Activated CD8-positive, alpha-beta memory T cell treated with anti-CD3 and anti-CD28 coated beads, Interleukin-2, amount 50 U/mL, for 48 hours (primary cell): ENCODE measurements around the gene GPX6.
"Not testable (repeated sequence)": the region's sequence is repeated elsewhere in the genome, so short reads cannot be mapped to it uniquely, and the experiment has no call there.

Experiments
- DNase-seq: peaks from one replicate; pipeline ENCODE4 v3.0.0-alpha.2; 2020

Gene GPX6

DNA sequence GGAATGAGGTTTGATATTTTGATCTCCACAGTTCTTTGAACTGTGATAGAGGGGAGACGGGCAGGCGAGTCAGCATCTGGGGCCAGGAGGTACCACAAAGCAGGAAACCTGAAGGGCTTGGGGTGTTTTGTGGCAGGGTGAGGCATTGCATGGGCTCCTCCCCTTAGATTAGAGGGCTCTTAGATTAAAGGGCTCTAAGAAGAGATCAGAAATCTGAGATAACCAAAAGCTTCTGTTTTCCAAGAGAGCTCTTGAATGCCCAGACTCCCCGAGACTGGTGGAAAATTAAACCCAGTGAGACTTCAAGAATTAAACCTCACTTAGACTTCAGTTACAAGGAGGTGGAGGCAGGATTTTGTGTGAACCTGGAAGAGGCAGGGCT, 7.6 kb upstream of the GPX6 start:
- no peak for DNase-seq

DNA sequence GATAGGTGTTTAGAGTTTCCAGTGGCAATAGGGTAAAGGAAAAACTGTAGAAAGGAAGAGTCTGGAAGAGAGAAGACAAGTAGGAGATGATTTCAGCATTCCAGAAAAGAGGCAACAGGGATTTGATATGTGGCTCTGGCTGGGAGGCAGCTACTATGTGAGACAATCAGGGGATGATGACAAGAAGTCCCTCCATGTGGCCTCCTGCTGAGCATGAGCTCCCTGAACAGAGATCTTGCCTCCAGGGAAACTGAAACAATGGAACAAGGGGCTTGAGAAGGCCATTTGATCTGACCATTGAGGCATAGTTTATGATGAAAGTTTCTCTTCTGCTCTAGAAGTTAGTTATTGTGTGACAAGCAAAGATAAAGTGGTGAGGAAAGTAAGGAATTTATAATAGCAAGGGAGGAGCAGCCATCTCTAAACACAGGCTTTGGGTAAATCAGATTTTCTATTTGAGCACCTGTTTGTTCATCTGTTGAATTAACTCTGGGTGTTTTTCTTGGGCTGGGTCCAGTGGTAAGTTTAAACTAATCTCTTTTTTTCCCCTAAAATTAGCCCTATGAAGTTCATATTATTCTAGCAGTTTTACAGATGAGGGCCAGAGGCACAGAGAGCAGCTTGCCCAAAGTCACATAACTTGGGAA, 7.1 kb upstream of the GPX6 start:
- DNase-seq, result no peak

DNA sequence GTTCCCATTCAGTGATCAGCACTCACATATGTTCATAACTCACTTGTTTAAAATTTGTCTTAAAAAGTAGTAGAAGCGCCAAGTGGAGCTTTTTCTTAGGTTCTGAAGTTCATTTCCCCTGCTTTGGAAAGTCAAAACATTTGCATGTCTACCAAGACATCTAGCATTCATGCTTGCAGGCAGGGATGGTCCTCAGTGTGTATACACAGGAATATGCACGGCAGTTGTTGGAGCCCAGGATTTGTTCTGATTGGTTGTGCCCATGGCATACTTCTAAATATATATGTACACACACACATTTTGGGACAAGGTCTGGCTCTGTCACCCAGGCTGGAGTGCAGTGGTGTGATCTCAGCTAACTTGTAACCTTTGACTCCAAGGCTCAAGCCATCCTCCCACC, 2.4 kb upstream of the GPX6 start:
- DNase-seq, result no peak

DNA sequence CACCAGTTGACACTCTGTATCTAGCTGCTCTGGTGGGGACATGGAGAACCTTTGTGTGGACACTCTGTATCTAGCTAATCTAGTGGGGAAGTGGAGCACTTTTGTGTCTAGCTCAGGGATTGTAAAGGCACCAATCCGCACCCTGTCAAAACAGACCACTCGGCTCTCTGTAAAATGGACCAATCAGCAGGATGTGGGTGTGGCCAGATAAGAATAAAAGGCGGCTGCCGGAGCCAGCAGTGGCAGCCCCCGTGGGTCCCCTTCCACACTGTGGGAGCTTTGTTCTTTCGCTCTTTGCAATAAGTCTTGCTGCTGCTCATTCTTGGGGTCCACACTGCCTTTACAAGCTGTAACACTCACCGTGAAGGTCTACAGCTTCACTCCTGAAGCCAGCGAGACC, 3.2 kb downstream of the GPX6 start:
- DNase-seq, result not testable (repeated sequence)

DNA sequence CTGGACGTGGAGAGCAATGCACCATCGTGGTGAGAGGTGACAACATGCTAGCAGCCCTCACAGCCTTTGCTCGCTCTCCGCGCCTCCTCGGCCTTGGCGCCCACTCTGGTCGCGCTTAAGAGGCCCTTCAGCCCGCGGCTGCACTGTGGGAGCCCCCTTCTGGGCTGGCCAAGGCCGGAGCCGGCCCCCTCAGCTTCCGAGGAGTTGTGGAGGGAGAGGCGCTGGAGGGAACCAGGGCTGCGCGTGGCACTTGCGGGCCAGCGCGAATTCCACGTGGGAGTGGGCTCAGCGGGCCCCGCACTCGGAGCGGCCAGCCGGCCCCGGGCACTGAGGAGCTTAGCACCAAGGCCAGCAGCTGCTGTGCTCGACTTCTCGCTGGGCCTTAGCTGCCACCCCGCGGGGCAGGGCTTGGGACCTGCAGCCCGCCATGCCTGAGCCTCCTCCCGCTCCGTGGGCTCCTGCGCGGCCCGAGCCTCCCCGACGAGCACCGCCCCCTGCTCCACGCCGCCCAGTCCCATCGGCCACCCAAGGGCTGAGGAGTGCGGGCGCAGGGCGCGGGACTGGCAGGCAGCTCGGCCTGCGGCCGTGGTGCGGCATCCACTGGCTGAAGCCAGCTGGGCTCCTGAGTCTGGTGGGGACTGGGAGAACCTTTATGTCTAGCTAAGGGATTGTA, 3.8 kb downstream of the GPX6 start:
- no peak for DNase-seq

DNA sequence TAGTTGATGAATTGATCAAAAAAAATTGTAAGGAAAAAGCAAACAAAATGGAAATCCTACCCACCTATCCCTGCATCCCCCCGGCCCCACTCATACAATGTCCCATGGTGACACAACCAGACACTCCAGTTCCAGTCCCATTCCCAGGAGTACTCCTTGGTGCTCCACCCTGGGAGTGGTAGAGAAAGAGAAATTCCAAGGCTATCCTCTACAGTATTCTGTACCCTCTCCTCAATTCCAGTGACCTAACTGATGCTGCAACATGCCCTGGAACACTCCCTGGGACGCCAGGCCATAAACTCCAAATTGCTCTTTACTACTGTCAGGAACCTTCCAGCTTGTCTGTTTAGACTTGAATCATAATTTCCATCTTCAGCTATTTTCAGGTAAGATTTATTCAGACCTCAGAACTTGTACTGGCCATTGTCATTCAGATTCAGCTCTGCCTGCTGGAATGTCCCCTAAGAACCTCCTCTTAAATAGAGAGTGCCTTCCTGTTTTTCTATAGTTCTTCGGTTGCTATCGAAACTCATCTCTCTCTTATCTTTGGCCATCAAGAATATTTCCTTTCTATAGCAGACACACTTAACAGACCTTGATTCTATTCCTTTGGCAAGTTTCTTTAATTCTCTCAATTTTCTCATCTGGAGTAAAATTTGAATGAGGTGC, 8.7 kb downstream of the GPX6 start:
- no peak for DNase-seq

DNA sequence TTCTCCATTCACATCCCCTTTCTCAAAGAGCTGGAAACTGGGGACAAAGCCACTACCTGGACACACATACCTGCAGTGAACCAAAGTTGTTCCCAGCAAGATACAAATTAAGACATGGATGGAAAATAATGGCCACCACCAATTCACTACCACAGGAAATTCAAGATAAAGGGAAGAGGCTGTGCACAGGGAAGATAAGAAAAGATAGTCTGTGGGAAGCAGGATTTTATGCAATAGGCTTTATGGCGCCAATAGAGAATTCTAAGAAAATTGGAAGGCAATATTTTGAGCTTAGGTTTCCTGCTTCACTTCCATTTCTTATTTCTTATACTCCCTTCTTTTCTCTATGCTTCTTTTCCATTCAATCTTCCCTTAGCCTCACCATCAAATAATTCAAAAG, 9.9 kb downstream of the GPX6 start:
- no peak for DNase-seq

DNA sequence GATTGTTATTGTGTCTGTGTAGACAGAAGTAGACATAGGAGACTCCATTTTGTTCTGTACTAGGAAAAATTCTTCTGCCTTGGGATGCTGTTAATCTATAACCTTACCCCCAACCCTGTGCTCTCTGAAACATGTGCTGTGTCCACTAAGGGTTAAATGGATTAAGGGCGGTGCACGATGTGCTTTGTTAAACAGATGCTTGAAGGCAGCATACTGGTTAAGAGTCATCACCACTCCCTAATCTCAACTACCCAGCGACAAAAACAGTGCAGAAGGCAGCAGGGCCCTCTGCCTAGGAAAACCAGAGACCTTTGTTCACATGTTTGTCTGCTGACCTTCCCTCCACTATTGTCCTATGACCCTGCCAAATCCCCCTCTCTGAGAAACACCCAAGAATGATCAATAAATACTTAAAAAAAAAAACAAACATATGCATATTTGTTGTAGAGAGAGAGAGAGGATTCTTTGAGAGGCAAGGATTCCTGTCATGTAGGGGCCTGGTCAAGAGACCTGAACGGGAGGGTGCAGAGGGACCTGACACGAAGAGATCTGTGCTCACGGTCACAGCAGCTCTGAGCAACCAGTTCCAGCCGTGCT, 12.8 kb downstream of the GPX6 start:
- not testable (repeated sequence) for DNase-seq

DNA sequence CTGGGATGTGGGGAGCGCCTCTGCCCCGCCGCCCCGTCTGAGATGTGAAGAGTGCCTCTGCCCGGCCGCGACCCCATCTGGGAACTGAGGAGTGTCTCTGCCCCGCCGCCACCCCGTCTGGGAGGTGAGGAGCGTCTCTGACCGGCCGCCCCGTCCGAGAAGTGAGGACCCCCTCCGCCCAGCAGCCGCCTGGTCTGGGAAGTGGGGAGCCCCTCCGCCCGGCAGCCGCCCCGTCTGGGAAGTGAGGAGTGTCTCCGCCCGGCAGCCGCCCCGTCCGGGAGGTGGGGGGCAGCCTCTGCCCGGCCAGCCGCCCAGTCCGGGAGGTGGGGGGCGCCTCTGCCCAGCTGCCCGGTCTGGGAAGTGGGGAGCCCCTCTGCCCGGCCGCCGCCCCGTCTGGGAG, 13.5 kb downstream of the GPX6 start:
- not testable (repeated sequence) for DNase-seq

DNA sequence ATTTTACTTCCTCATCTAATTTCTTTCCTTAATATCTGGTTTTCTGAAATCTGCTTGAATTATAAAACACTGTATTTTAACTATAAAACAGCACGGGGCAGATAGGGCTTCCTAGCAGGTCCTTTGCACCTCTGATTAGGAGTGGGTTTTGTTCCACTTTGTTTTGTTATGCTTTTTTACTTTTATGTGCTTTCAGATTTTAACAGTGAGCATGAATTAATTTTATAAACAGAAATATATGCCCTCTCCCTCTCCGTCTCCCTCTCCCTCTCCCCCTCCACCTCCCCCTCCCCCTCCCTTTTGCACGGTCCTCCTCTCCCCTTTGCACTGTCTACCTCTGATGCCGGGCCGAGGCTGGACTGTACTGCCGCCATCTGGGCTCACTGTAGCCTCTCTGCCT, 14.3 kb downstream of the GPX6 start:
- DNase-seq, result no peak

DNA sequence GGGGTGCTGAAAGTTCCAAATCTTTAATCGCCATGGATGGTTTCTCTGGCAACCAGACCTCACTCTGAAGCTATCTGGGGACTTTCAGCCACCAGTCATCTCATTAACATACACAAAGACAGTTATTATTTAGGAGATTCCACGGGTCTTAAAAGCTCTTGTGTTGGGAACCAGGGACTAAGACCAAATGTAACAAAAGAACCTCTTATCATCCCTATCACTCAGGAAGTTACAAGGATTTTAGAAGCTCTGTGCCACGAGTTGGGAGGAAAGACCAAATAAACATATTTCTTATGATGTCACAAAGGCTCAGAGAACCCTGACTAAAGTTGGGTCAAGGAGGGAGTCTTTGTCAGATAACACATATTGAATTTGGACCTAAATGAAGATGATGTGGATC, 17.7 kb downstream of the GPX6 start:
- DNase-seq, result no peak

DNA sequence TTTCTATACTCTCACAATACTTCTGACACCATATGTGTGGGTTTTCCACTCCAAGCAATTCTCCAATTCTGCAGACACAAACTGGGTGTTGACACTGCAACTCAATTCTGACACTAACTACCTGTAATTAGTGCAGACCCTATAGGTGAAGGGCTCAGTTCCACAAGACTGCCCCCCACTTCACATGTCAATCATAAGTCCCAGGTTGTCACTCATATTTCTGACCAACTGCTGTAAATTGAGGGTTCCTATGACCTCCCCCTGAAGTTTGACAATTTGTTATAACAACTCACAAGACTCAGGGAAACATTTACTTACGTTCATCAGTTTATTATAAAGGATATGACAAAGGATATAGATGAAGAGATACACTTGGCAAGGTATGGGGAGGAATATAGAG, 18.3 kb downstream of the GPX6 start:
- DNase-seq, result no peak

DNA sequence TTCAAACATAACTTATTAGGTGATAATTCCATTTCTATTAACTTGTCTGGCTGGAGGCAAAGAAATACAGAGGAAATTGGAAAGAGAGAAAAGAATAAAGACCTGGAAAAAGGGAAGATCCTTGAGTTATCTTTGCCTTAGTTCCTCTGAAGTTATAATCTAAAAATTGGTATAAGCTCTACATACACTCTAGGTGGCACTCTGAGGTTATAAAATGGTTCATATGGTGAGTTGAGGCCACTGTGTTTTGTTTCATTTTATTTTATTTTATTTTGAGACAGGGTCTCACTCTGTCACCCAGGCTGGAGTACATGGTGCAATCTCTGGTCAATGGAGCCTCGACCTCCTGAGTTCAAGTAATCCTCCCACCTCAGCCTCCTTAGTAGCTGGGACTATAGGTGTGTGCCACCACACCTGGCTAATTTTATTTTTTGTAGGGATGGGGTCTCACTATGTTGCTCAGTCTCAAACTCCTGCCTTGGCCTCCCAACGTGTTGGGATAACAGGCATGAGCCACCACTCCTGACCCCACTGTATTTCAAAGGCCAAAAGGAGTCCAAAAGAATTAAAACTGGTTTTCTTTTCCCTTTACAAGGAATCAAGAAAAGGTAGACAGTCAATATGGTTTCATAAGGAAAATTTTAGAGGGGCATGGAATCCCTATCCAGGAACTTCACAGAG, 19.4 kb downstream of the GPX6 start:
- DNase-seq, result no peak

DNA sequence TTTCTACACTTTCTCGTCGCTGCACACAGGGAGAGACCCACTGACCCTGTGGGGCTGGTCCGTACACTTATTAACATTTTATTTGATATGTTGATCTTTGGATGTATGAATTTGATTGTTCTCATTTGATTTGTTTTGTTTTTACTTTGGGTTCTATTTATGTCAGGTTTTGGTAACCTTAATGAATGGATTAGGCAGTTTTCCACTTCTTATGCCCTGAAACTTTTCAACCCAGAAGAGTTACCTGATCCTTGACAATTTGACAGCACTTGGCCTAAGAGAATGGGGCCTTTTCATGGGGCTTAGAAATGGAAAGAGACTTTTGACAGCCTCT, 23.6 kb downstream of the GPX6 start:
- no peak for DNase-seq

DNA sequence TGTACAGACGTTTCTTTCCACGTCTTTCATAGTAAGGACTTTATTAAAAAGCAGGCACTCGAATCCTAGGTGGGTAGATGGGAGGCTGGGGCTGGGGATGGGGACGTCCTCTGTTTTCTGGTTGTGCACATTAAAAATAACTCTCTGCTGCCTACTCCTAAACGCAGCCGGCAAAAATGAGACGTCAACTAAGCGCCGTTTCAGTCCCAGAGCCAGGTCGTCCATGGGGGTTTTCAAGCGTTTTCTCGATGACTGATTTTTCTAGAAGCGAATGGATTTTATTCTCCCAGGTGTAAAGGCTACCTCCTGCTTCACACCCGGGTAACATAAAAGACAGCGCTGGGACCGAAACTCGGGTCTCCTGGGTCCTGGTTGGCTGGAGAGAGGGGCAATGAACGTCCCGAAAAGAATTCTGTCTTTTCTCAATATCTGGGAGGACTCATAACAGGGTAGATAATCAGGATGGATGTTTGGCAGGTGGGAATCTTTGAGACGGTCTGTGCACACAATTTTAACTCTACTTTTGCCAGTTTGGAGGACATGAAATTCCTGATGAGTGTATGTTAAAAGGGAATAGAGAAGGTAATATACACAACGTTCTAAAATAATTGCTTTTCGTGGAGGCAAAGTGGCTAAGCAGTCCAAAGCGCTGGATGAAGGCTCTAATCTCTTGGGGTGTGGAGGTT, 25.2 kb downstream of the GPX6 start:
- no peak for DNase-seq

DNA sequence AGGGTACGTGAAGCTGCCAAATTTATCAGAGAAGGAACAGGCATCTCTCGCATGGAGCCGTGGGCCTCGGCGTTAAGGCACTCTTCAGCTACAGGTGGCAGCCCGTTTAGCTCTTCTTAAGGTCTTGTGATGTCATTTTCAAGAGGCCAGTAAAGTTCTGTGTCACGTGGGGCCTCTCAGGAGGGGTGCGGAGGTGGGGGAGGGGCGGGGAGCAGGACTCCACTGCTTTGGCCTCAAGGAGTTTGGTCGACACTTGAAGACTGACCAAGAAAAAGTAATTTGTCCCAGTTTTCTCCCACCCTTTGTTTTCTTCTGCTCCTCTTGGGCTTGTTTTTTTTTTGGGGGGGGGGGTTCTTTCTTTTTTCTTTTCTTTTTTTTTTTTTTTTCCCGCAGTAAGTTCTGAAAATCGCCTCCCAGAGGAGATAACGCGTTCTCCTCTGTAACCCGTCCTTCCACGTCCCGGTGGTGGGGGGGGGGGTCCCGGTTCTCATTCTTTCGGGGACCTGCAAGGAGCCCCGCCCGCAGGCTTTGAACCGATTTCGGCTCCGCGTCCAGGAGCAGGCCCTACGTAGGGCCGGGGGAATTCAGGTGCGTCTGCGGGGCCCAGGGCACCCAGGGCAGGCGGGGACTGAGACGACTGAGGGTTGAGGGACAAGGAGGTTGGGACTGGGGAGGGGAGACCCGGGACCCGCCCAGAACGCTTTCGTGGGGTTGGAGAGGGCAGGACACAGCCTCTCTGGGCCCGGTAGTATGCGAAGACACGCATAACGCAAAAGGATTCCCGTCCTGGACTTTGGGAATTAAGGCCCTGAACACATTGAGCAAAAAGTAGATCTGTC, 26.0 kb downstream of the GPX6 start:
- peak; percentile 73 for DNase-seq

DNA sequence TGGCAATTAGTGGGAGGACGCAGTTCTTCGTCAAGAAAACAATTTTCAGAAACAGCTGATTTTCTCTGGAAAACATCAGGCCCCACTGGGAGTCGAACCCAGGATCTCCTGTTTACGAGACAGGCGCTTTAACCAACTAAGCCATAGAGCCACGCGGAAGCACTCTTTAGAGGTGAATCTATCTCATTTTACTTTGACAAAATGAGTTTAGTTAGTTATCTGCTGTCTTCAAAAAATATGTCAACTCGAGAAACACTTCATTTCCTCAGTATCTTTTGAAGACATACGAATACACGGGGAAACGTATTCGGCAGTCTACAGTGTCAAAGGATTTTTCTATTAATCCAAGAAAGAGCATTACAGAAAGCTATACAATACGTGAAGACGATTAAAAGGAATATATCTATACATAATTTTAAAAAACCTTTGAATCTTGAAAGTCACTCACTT, 26.7 kb downstream of the GPX6 start:
- peak; percentile 67 for DNase-seq

DNA sequence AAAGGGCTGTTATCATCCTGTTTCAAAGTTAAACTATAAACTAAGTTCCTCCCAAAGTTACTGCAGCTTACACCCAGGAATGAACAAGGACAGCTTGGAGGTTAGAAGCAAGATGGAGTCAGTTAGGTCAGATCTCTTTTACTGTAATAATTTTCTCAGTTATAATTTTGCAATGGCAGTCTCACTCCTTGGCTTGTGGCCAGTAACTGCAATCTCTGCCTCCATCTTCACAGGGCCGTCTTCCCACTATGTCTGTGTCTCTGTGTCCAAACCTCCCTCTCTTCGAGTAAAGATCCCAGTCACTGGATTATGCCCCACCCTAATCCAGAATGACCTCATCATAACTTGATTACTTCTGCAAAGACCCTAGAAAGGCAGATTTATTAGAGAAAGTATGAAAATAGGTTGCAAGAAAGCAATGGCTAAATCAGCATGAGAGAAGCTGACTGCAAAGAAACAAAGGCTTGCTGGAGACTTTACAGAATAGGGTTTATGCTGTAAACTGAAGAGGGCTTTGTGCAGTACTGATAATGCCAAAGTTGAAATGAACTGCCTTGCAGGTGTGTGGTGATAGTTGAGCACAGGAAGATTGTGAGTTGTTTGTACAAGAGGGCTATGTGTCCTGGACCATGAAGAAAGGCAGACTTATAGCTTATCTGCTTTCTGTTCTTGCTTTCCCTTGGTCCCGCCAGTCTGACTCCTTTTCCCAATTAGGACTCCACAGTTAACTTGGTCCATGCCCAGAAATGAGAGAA, 28.4 kb downstream of the GPX6 start:
- DNase-seq, result no peak

DNA sequence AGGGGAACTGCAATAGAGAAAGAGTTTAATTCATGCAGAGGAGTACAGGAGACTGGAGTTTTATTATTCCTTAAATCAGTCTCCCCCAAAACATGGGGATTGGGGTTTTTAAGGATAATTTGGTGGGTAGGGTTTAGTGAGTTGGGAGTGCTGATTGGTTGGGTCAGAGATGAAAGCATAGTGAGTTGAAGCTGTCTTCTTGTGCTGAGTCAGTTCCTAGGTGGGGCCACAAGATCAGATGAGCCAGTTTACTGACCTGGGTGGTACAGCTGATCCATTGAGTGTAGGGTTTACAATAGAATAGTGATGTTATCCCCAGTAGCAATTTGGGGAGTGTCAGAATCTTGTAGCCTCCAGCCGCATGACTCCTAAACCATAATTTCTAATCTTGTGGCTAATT, 29.1 kb downstream of the GPX6 start:
- no peak for DNase-seq

DNA sequence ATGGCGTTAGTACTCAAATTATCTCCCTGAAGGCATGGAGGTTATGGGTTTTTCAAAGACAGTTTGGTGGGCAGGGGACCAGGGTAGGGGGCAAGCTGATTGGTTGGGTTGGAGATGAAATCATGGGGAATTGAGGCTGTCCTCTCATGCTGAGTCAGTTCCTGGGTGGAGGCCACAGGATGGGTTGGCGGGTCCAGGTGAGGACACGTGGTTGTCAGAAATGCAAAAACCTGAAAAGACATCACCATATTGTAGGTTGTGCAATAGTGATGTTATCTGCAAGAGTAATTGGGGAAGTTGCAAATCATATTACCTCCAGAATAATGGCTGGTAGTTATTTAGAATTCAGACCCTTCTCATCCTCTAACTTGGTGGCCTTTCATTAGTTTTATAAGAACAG, 30.1 kb downstream of the GPX6 start:
- DNase-seq, result no peak

DNA sequence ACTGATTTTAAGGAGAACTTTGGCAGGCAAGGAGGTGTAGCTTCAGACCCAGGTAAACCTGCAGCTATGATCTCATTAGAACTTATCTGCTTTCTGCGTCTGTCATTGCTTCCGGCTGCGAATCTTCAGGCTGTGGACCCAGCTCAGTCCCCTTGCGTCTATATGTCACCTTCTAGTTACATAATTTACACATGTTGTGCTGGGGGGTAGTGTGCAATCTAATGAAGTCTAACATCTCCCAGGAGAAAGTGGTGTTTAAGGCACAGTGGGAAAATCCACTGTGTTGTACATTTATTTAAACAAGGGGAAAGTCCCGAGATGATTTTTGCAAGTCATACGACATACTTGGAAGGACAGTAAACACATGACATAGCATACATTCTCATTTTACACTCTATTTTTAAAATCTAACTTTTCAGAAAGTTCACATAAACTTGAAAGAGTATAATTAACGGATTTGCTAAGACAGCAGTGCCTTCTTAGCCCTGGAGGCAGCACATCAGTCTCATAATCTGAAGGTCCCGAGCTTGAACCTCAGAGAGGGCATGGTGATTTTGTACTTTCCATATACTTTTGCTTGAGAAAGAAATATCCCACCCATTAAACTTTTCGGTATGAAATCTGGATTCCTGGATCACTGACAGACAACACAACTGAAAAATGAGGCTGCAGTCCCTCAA, 35.2 kb downstream of the GPX6 start:
- no peak for DNase-seq
